ENCODE results near the gene GPC6.

GPC6 gene

GRCh38 chr13:94115054-94115453 is 888.4 kb downstream of the GPC6 start:
- no peak for DNase-seq (ENCODE audit: low read depth)

DNA sequence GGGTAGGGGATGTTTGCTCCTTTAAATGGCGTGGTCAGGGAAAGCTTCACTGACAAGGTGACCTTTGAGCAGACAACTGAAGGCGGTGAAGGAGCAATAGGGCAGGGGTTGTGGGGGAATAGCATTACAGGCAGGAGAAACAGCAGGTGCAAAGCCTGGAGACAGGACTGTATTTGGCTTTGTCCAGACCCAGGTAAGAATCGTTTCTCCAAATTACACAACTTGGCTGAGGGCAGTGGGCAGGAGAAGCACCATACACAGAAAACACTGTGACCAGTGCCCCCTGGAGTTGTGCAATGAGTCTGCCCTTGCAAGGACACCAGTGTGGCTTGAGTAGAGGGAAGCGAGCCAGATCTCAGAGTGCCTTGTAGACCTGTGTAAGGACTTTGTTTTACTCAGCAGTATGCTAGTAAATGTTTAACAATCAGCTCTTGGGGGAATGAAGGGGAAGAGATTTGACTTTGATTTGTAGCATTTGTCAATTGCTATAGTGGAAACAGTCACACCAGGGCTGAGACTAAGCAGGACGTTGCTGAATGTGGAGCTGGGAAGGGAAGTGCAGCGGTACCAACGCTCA is 892.8 kb downstream of the GPC6 start:
- no peak for DNase-seq (ENCODE audit: low read depth)

- no peak for DNase-seq (ENCODE audit: low read depth)
Measured at GRCh38 chr13:94120878-94121277, 894.3 kb downstream of the GPC6 start.

DNA sequence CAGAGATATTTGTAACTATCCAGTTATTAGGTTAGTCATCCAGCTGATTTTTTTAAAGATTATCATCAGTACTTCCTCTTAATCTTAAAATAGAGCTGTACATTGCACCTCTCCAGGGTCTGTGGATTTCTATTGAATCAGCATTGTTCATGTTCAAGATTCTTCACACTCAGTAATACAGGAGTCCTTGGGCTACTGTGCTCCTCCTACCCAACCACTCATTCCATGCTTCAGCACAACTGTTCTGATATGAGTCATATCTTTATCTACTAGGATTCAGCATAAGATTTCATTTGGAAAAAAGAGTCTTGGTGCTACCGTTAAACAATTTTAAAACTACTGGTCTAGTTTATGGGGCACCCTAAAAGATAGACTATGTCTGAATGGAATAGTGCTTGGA is 895.1 kb downstream of the GPC6 start:
- peak; percentile 84 for DNase-seq (ENCODE audit: low read depth)

- DNase-seq (ENCODE audit: low read depth): no peak
Measured at GRCh38 chr13:94122300-94122915, 895.8 kb downstream of the GPC6 start.

- DNase-seq (ENCODE audit: low read depth): no peak
Measured at GRCh38 chr13:94123557-94123956, 897.0 kb downstream of the GPC6 start.

GRCh38 chr13:94128430-94128829 is 901.8 kb downstream of the GPC6 start:
- DNase-seq (ENCODE audit: low read depth): no peak

DNA sequence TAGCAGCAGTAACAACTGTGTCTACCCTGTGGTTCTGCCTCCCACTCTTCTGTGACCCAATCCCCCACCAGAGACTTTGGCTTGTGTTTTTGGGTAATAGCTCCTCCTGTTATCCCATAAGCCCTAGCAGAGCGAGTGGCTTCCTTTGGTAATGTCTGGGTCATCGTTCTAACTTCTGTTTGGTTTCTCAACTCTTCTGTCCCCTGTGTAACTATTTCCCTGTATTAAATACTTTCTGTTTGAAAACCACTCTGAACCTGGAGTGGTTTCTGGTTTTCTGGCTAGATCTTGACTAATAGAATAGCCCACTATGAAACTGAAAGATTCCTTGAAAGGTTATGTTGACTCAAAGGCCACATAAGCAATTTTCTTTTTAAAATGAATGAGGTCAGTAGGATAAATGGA is 902.9 kb downstream of the GPC6 start:
- no peak for DNase-seq (ENCODE audit: low read depth)

DNA sequence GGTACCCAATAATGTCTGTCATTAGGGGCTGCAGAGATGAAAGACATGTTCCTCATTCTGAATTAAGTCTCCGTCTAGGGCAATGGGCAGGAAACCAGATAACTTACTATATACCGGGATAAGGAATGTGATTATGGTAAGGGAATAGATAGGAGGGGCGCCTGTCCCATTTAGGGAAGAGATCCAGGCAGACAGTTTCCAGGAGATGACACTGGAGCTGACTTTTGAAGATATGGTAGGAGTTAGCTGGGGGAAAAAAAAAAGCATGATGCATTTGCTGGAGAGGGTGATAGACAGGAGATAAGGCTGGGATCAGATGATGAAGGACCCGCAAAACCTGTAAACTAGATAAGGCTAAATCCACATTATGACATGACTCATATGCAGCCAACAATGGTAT is 912.2 kb downstream of the GPC6 start:
- DNase-seq (ENCODE audit: low read depth): no peak

DNA sequence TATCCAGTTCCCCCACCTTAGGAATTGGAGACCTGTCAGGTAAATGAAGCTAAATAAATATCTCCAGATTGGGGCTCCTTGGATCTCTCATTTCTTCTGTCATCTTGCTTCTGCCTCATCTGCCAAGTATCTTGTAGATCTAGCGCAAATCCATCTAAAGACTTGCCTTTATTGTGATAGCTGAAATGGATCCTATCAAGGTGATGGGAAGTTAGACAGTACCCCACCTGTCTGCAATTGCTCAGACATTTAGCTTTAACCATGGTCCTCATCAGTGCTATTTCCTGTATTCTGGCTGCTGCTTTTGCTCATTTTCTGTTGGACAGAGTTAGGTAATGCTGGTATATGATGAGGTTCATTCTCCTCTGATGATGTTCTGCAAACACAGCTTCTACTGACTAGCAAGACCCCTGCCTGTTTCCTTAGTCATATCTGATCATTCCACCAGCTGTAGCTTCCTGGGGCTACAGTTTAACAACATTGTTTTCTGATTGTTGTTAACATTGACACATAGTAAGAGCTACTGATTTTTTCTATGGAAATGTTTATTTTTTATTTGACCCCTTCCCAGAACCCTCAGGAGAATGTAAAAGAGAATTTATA is 912.9 kb downstream of the GPC6 start:
- no peak for DNase-seq (ENCODE audit: low read depth)

DNA sequence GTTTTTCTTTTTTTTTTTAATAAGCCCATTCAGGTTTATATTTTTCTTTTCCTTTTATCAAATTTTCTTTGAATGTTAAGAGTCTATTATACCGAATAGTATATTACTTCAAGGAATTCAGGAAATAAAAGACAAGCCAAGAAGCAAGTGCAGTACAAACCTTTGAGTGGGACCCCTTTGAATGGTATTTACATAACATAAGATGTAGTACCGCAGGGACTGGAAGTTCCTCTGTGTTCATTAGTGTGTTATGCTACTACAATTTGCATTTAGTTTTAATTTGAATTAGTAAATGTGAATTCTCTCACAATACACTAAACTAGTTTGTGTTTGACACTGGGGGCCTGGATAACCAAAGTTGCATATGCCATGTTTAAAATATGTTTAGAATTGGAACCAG is 913.4 kb downstream of the GPC6 start:
- no peak for DNase-seq (ENCODE audit: low read depth)

DNA sequence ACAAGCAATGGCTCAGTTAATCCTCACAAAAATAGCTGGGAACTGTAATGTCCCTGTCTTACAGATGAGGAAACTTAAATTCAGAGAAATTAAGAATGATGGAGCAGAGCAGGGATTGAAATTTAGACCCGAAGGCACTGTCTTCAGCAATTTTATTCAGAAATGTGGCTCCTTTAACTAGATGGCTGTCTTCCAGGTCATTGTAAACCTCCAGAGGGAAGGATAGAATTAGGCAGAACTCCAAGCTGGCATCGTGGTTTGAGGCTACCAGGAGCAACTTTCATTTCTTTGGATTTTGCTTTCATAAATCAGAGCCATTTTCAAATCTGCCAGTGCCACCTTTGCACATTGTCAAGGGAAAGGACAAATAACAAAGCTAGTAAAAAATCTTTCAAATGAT is 913.9 kb downstream of the GPC6 start:
- DNase-seq (ENCODE audit: low read depth): no peak

GRCh38 chr13:94143624-94144350 is 917.2 kb downstream of the GPC6 start:
- DNase-seq (ENCODE audit: low read depth): no peak

GRCh38 chr13:94145966-94146365 is 919.4 kb downstream of the GPC6 start:
- DNase-seq (ENCODE audit: low read depth): no peak

- DNase-seq (ENCODE audit: low read depth): no peak
Measured at GRCh38 chr13:94153586-94153985, 927.0 kb downstream of the GPC6 start.

DNA sequence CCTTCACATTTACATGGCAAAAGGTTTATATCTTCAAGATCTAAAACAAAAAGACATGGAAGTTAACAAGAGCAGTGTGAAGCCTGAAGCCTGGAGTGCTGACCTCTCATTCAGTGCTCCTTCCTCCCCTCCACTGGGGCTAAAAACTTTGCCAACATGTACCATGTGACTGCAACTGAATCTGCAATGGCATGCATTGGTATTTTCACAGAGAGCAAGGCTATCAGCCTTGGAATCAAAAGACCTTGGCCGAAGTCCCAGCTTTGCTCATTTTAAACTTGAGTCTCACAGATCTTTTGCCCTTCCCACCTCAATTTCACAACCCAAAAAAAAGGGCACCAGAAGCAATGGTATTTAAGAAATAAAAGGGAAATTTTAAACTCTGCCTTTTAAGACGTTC is 927.8 kb downstream of the GPC6 start:
- DNase-seq (ENCODE audit: low read depth): no peak

DNA sequence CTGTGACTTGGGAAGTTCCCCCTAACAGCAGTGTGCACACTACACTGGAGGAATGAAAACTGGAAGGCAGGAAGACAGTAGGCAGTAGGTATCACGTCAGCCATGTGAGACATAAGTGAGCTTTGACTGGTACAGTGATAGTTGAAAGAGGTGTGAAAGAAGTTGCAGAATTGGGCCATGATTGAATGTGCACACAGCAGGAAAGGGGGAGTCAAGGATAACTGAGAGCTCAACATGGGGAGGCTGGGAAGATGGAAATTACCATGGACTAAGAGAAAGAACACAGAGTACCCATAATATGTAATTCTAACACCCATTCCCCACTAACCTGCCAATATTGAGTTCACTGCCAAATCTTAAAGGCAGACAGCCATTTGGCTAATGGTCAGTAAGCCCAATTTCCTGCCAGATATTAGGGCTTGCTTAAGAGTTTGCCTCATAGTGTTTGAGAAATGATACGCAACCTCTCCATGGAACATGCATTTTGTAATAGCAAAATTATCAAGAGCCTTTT is 931.2 kb downstream of the GPC6 start:
- no peak for DNase-seq (ENCODE audit: low read depth)

DNA sequence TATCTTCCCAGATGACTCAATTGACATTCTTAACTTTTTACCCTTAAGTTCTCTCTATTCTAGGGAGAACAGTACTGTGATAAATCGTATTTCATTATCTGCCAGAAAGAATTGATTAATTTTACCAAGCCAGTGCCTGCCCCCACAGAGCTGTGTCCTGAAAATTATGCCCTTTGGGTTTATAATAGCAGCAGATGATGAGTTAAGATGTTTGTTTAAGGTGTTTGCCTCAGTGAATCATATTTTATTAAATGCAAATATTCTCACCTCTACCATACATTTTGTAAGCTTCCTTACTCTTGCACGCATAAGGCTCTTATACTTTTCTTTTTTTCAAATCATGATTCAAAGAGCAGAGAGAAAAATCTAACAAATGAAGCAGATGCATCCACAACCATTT is 934.3 kb downstream of the GPC6 start:
- no peak for DNase-seq (ENCODE audit: low read depth)

GRCh38 chr13:94162289-94162688 is 935.7 kb downstream of the GPC6 start:
- DNase-seq (ENCODE audit: low read depth): no peak

GRCh38 chr13:94163535-94163934 is 936.9 kb downstream of the GPC6 start:
- no peak for DNase-seq (ENCODE audit: low read depth)

DNA sequence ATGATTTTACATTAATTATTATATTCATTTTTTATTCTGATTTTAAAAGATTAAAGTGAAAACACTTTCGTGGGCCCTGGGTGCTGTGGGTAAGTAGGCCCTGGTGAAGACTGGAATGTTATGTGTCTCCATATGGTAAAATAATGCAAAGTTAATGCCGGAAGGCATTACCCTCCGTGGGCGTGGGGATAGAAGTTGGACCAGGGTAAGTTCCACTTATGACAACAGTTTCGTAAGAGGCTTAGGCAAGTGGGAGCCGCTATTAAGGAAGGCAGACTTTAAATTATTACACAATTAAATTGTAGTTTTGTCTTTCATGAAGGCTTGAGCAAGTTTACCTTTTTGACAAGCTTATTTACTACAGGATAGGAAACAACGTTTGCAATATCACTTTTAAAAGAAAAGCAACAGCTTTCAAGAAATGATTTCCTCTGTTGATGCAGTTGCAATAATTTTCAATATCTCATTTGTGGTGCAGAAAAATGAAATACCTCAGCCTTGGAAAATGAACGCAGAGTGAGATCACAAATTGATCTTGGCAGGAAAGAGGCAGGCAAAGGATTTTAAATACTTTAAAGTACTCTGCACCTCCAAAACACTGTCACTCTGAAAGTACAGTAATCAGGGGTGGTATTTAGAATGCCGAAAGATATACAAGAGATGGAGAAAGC is 942.3 kb downstream of the GPC6 start:
- DNase-seq (ENCODE audit: low read depth): no peak

DNA sequence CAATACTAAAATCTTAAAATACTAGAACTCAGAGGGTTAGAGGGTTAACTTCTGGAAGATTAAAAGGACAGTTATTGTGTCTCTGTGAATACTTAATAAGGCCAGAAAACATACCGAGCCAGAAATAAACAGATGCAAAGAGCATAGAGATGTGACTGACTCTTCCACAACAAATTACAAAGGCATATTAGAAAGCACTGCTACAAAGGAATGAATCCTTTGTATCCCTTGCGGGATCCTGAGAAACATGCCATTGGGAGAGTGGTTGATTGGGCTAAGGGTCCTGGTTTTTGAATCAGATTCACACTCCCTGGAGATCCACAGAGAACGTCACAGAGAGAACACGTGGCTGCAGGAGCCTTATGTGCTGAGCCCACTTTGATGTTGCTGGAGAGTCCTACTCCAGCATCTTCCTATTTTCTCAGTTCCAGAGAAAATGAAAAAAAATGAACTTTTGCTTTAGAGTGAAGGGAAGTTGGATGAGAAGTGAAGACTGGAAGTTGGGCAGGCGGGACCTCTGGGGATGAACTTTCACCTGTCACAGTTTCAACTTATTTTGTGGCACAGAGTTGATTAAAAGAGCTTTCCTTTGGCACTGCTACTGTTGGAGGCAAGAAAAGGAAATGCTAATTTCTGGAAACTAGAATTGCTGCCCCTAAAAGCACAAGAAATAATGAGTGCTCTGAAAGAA is 943.0 kb downstream of the GPC6 start:
- no peak for DNase-seq (ENCODE audit: low read depth)
